Loucy (cell line): ENCODE results near the gene CYP8B1.

Experiments used
- CTCF ChIP-seq: fragments of 200-600 bp; sonication (generic); conservative IDR thresholded peaks from 2 replicates; pipeline ENCODE4 v1.5.1; 2014; ENCODE audit warnings: mild to moderate bottlenecking, antibody characterized with exemption, low read length
- EZH2phosphoT487 ChIP-seq: fragments of 200-600 bp; IDR thresholded peaks from 2 replicates; pipeline ENCODE4 v1.6.1; 2018; ENCODE audit warnings: antibody characterized with exemption, mild to moderate bottlenecking, moderate library complexity, borderline replicate concordance

GRCh38 chr3:42831321-42831713 lies 44.4 kb downstream of the CYP8B1 start:
- TF ChIP-seq CTCF (peak; percentile 84), EZH2phosphoT487 (no peak)
